Activated CD8-positive, alpha-beta memory T cell treated with anti-CD3 and anti-CD28 coated beads for 36 hours (primary cell): Measurements from ENCODE around the gene CBX8. TPM values are rescaled to one million over a fixed set of nuclear protein-coding genes. Genes with fewer than 3 reads are reported as not detected.

Source experiments
- CTCF ChIA-PET: fragments of 350-600 bp; sonication (Branson Sonifier 250); formaldehyde crosslinking; loops from one replicate; lab custom pipeline; 2021; ENCODE audit warnings: antibody characterized with exemption; lab: Charles Lee
- POLR2A ChIA-PET: fragments of 350-600 bp; sonication (Branson Sonifier 250); formaldehyde crosslinking; loops from one replicate; lab custom pipeline; 2021; ENCODE audit warnings: antibody characterized with exemption; lab: Charles Lee
- total RNA-seq, 2 experiments: library from RNA; stranded (reverse); gene quantifications; one replicate each; pipeline ENCODE4 v1.2.3, GENCODE V29; 2021

The CBX8 gene
- total RNA-seq, 2 experiments from 2014 or later, result 3.2 to 3.5 TPM

DNA sequence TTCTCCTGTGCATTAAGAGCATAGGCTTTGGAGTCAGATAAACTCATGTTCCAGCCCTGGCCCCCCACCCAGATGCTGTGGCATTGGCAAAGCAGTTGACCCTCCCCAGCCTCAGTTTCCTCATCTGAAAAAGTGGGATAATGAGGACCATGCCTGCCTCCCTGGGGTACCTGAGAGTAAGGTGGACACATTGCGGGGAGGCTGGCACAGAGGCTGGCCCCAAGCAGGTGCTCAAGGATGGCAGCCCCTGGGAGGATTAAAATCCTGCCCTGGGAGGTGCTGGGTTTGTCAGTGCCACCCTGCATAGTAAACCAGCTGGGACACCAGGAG lies 54.3 kb downstream of the CBX8 start:
- POLR2A ChIA-PET, result no interaction called here
- CTCF ChIA-PET, result interaction anchor here (1.0 to 1.4 kb wide), 4 partner anchors 10 to 263 kb away, joined by 3 to 6 read pairs (median 4); no protein-coding TSS in a partner anchor

Other genes with a start within 250 kb of the CBX8 start
- not detected for gene RBFOX3, start 186.0 kb downstream of the CBX8 start, total RNA-seq
- under 1 TPM in 1 of 2 experiments, not detected in 1; 0.11 TPM for gene ENPP7, start 66.1 kb downstream of the CBX8 start, total RNA-seq
- 1 to 10 TPM; 3.8 TPM for gene CBX2, start 18.9 kb downstream of the CBX8 start, total RNA-seq
- 1 to 10 TPM; 8.0 to 10.0 TPM for gene CBX4, start 42.4 kb upstream of the CBX8 start, total RNA-seq
- 1 to 10 TPM; 6.5 to 6.8 TPM for gene TBC1D16, start 238.8 kb upstream of the CBX8 start, total RNA-seq
- 1 to 10 TPM; 2.6 to 2.7 TPM for gene CCDC40, start 239.6 kb upstream of the CBX8 start, total RNA-seq